Activated T-cell treated with anti-CD3 and anti-CD28 coated beads, Interleukin-2, amount 50 U/mL, for 4 hours (primary cell): ENCODE measurements around the gene GPRC5D. TPM values are rescaled to one million over a fixed set of nuclear protein-coding genes. Genes with fewer than 3 reads are reported as not detected.

ENCODE experiments used
- ATAC-seq, 2 donors: fragments of 200-7000 bp; cut with Tn5 transposase; one replicate each; pipeline ENCODE4 v1.10.0; 2021
- DNase-seq: peaks from one replicate; pipeline ENCODE4 v3.0.0-alpha.2; 2020
- H3K27me3 Mint-ChIP-seq: one replicate; pipeline ENCODE4 v1.8.0; 2021; ENCODE audit warnings: low read depth, mixed read lengths
- H3K36me3 Mint-ChIP-seq: one replicate; pipeline ENCODE4 v1.8.0; 2022; ENCODE audit warnings: mixed read lengths; ENCODE audit not compliant: insufficient read depth
- H3K4me1 Mint-ChIP-seq: one replicate; pipeline ENCODE4 v1.8.0; 2021; ENCODE audit warnings: low read depth, mixed read lengths
- H3K4me3 Mint-ChIP-seq: one replicate; pipeline ENCODE4 v1.8.0; 2021; ENCODE audit warnings: mild to moderate bottlenecking, moderate library complexity, mixed read lengths
- H3K9me3 Mint-ChIP-seq: one replicate; pipeline ENCODE4 v1.8.0; 2021; ENCODE audit warnings: mixed read lengths
- total RNA-seq, 3 donors: library from RNA; stranded (reverse); gene quantifications; one replicate each; pipeline ENCODE4 v1.2.1, GENCODE V29; 2021

GPRC5D gene
- total RNA-seq, 3 donors from 2014 or later = not detected

GRCh38 chr12:12987421-12987820, 35.5 kb upstream of the GPRC5D start:
- Mint-ChIP-seq H3K36me3 (peaks cover 9% of the 10 kb centered on the region), H3K27me3 (no peaks in the 10 kb centered on the region), H3K9me3 (no peaks in the 10 kb centered on the region), H3K4me1 (no peaks in the 10 kb centered on the region), H3K4me3 (no peak overlapping the region)
- no peak for DNase-seq
- no peak for ATAC-seq

GRCh38 chr12:12986775-12987331, 34.9 kb upstream of the GPRC5D start:
- Mint-ChIP-seq H3K36me3 (peaks cover 9% of the 10 kb centered on the region), H3K9me3 (no peaks in the 10 kb centered on the region), H3K4me3 (no peak overlapping the region), H3K4me1 (no peaks in the 10 kb centered on the region), H3K27me3 (no peaks in the 10 kb centered on the region)
- ATAC-seq = no peak
- no peak for DNase-seq

- no peak overlapping the region for H3K4me3 Mint-ChIP-seq
- H3K9me3 Mint-ChIP-seq = no peaks in the 10 kb centered on the region
- H3K4me1 Mint-ChIP-seq = no peaks in the 10 kb centered on the region
- H3K36me3 Mint-ChIP-seq = peaks cover 9% of the 10 kb centered on the region
- no peak for DNase-seq
- peak in 1 of 2 donors; percentile 62 for ATAC-seq
- no peaks in the 10 kb centered on the region for H3K27me3 Mint-ChIP-seq
These were observed 33.9 kb upstream of the GPRC5D start for GRCh38 chr12:12985817-12986408.

- no peak for ATAC-seq
- no peaks in the 10 kb centered on the region for H3K4me1 Mint-ChIP-seq
- H3K36me3 Mint-ChIP-seq = peaks cover 9% of the 10 kb centered on the region
- no peaks in the 10 kb centered on the region for H3K27me3 Mint-ChIP-seq
- H3K4me3 Mint-ChIP-seq = no peak overlapping the region
- no peak for DNase-seq
- H3K9me3 Mint-ChIP-seq = no peaks in the 10 kb centered on the region
These were observed 32.2 kb upstream of the GPRC5D start for GRCh38 chr12:12984149-12984548.

- Mint-ChIP-seq H3K27me3 (no peaks in the 10 kb centered on the region), H3K4me3 (no peak overlapping the region), H3K4me1 (no peaks in the 10 kb centered on the region), H3K9me3 (no peaks in the 10 kb centered on the region), H3K36me3 (peaks cover 8% of the 10 kb centered on the region)
- DNase-seq (no peak), ATAC-seq (no peak)
These were observed 31.6 kb upstream of the GPRC5D start for GRCh38 chr12:12983420-12984035.

GRCh38 chr12:12982331-12982730, 30.4 kb upstream of the GPRC5D start:
- DNase-seq (no peak), ATAC-seq (no peak)
- H3K9me3 Mint-ChIP-seq = no peaks in the 10 kb centered on the region
- no peak overlapping the region for H3K4me3 Mint-ChIP-seq
- no peaks in the 10 kb centered on the region for H3K4me1 Mint-ChIP-seq
- H3K36me3 Mint-ChIP-seq = peaks cover 7% of the 10 kb centered on the region
- no peaks in the 10 kb centered on the region for H3K27me3 Mint-ChIP-seq

- Mint-ChIP-seq H3K27me3 (no peaks in the 10 kb centered on the region), H3K9me3 (no peaks in the 10 kb centered on the region), H3K36me3 (peaks cover 15% of the 10 kb centered on the region), H3K4me3 (no peak overlapping the region), H3K4me1 (no peaks in the 10 kb centered on the region)
- no peak for DNase-seq
- no peak for ATAC-seq
These were observed 27.8 kb upstream of the GPRC5D start for GRCh38 chr12:12979731-12980259.

- Mint-ChIP-seq H3K4me3 (no peak overlapping the region), H3K4me1 (no peaks in the 10 kb centered on the region), H3K36me3 (peaks cover 20% of the 10 kb centered on the region), H3K27me3 (no peaks in the 10 kb centered on the region), H3K9me3 (peaks cover 4% of the 10 kb centered on the region)
- no peak for DNase-seq
- ATAC-seq = no peak
These were observed 27.2 kb upstream of the GPRC5D start for GRCh38 chr12:12979126-12979525.

- Mint-ChIP-seq H3K36me3 (peaks cover 38% of the 10 kb centered on the region), H3K27me3 (no peaks in the 10 kb centered on the region), H3K9me3 (peaks cover 18% of the 10 kb centered on the region), H3K4me3 (no peak overlapping the region), H3K4me1 (no peaks in the 10 kb centered on the region)
- no peak for DNase-seq
- no peak for ATAC-seq
These were observed 25.3 kb upstream of the GPRC5D start for GRCh38 chr12:12977231-12977630.

GRCh38 chr12:12976366-12976765, 24.4 kb upstream of the GPRC5D start:
- H3K4me1 Mint-ChIP-seq = no peaks in the 10 kb centered on the region
- ATAC-seq (no peak), DNase-seq (no peak)
- no peaks in the 10 kb centered on the region for H3K27me3 Mint-ChIP-seq
- peaks cover 22% of the 10 kb centered on the region for H3K9me3 Mint-ChIP-seq
- no peak overlapping the region for H3K4me3 Mint-ChIP-seq
- H3K36me3 Mint-ChIP-seq = peaks cover 45% of the 10 kb centered on the region

- H3K4me1 Mint-ChIP-seq = no peaks in the 10 kb centered on the region
- DNase-seq (no peak), ATAC-seq (no peak)
- peaks cover 22% of the 10 kb centered on the region for H3K9me3 Mint-ChIP-seq
- peaks cover 47% of the 10 kb centered on the region for H3K36me3 Mint-ChIP-seq
- H3K27me3 Mint-ChIP-seq = no peaks in the 10 kb centered on the region
- H3K4me3 Mint-ChIP-seq = no peak overlapping the region
These were observed 23.5 kb upstream of the GPRC5D start for GRCh38 chr12:12975322-12976077.

GRCh38 chr12:12974211-12974610, 22.2 kb upstream of the GPRC5D start:
- Mint-ChIP-seq H3K36me3 (peaks cover 47% of the 10 kb centered on the region), H3K4me3 (no peak overlapping the region), H3K27me3 (no peaks in the 10 kb centered on the region), H3K9me3 (peaks cover 22% of the 10 kb centered on the region), H3K4me1 (no peaks in the 10 kb centered on the region)
- ATAC-seq (no peak), DNase-seq (no peak)

- Mint-ChIP-seq H3K27me3 (no peaks in the 10 kb centered on the region), H3K36me3 (peaks cover 50% of the 10 kb centered on the region), H3K9me3 (peaks cover 22% of the 10 kb centered on the region), H3K4me1 (no peaks in the 10 kb centered on the region), H3K4me3 (no peak overlapping the region)
- no peak for ATAC-seq
- DNase-seq = no peak
These were observed 21.0 kb upstream of the GPRC5D start for GRCh38 chr12:12973019-12973418.

GRCh38 chr12:12965836-12966235, 13.9 kb upstream of the GPRC5D start:
- H3K36me3 Mint-ChIP-seq = peaks cover 10% of the 10 kb centered on the region
- H3K4me3 Mint-ChIP-seq = no peak overlapping the region
- no peak for DNase-seq
- no peak for ATAC-seq
- H3K9me3 Mint-ChIP-seq = no peaks in the 10 kb centered on the region
- H3K4me1 Mint-ChIP-seq = no peaks in the 10 kb centered on the region
- H3K27me3 Mint-ChIP-seq = no peaks in the 10 kb centered on the region
